Adrenal gland (tissue), 12 donors: ENCODE data around the gene SH3YL1. TPM values are rescaled to one million over a fixed set of nuclear protein-coding genes. Genes with fewer than 3 reads are reported as not detected.

Experiments
- DNase-seq, 7 donors: peaks; one replicate each; pipeline ENCODE4 v3.0.0-alpha.2; 2019 to 2020
- H3K27ac ChIP-seq, 5 donors: fragments of 200-600 bp; sonication (generic) in 4 of 5; 1 replicate in 3 of 5; 2 replicates in 2 of 5; pipeline versions ENCODE4 v1.5.1 to v1.8.0; 2016 to 2020; ENCODE audit warnings: mild to moderate bottlenecking in 1 of 5
- H3K27me3 ChIP-seq: fragments of 200-600 bp; 2 replicates; pipeline ENCODE4 v1.8.0; 2021
- H3K36me3 ChIP-seq, 2 donors: fragments of 200-600 bp; replicated peaks in 1 of 2; 1 replicate in 1 of 2; 2 replicates in 1 of 2; pipeline versions ENCODE4 v1.5.1 to v1.8.0; 2018 to 2022
- H3K4me1 ChIP-seq, 2 donors: fragments of 200-600 bp; replicated peaks in 1 of 2; 1 replicate in 1 of 2; 2 replicates in 1 of 2; pipeline versions ENCODE4 v1.5.1 to v1.8.0; 2018 to 2021
- H3K4me3 ChIP-seq, 4 donors: fragments of 200-600 bp; sonication (generic) in 3 of 4; one replicate each; pipeline ENCODE4 v1.5.1; 2016 to 2018
- H3K9me3 ChIP-seq, 3 donors: fragments of 200-600 bp; sonication (generic) in 1 of 3; replicated peaks in 1 of 3; 1 replicate in 2 of 3; 2 replicates in 1 of 3; pipeline versions ENCODE4 v1.5.1 to v1.8.0; 2016 to 2021
- CTCF ChIP-seq, 6 experiments: fragments of 450-650 bp in 4 of 6; fragments of 200-600 bp in 2 of 6; sonication (generic) in 1 of 6; IDR thresholded peaks; 1 replicate in 5 of 6; 2 replicates in 1 of 6; pipeline versions ENCODE4 v1.5.1 to v1.8.0; 2016 to 2021; ENCODE audit warnings: antibody characterized with exemption in 6 of 6, mild to moderate bottlenecking in 2 of 6, moderate library complexity in 1 of 6
- POLR2A ChIP-seq, 2 donors: fragments of 450-650 bp; IDR thresholded peaks; one replicate each; pipeline ENCODE4 v1.6.1; 2017; ENCODE audit warnings: antibody characterized with exemption in 2 of 2, mild to moderate bottlenecking in 2 of 2, moderate library complexity in 1 of 2
- WGBS, 4 donors: extraction: QIAGEN DNeasy Blood & Tissue Kit in 2 of 4; methylation state at CpG; one replicate each; pipeline versions ENCODE4 v1.1.5 to v1.1.7; 2013 to 2017; 5-methylcytosine and 5-hydroxymethylcytosine counted together
- intact Hi-C, 2 donors: fragments of 100-400 bp; cut with DNase I; formaldehyde crosslinking; loops; one replicate each; pipeline versions ENCODE4 v1.14.1 to v1.15.0; 2022 to 2023
- polyA plus RNA-seq, 3 donors: library from polyadenylated mRNA; stranded (reverse); fragments of 200-250 nt in 2 of 3; fragments of 350-450 nt in 1 of 3; fragmentation: Illumina TruSeq in 1 of 3; extraction: RNeasy Lipid Tissue Mini Kit (QIAGEN cat#74804) in 1 of 3; gene quantifications; one replicate each; pipeline ENCODE4 v1.2.3, GENCODE V29; 2013 to 2014
- total RNA-seq, 9 donors: library from RNA; depleted of rRNA in 4 of 9; stranded (reverse); fragments of >200 nt in 4 of 9; fragments of 120-200 nt in 1 of 9; fragmentation: NEBNext Ultra II Directional in 1 of 9; extraction: Animal tissue kit (Norgen Biotek cat#: 25700) in 1 of 9; gene quantifications; one replicate each; pipeline versions ENCODE4 v1.1.0 to v1.2.4, GENCODE V29; 2013 to 2023
- donor health status: healthy with polysubstance abuse.
- donor health status: Bipolar disorder and iron deficiency.
- donor health status: DM: yes; HTN: yes; CAD: no.
- donor health status: DM: no; HTN: no; CAD: no.
- donor health status: DM: no; HTN: no; CAD: no.
- donor health status: DM: yes; HTN: yes; CAD: no.

The SH3YL1 gene
- total and polyA plus RNA-seq, 12 donors: 43.6 to 108 (median 92.6) TPM

GRCh38 chr2:177733-178132 lies 86.1 kb downstream of the SH3YL1 start:
- WGBS, 4 donors: 77 to 89% (median 81%) methylated on average over 2 of the region's 2 CpGs
- no peaks in the 10 kb centered on the region for H3K27me3 ChIP-seq
- DNase-seq: no peak
- peak overlapping the region in 3 of 5 donors; percentile 75 to 95 (median 85) for H3K27ac ChIP-seq
- H3K9me3 ChIP-seq: no peaks in the 10 kb centered on the region
- TF ChIP-seq CTCF (IDR thresholded peaks at IDR 0.05) (no peak), POLR2A (IDR thresholded peaks at IDR 0.05) (no peak)
- no peaks in the 10 kb centered on the region for H3K36me3 ChIP-seq
- H3K4me3 ChIP-seq: no peak overlapping the region
- H3K4me1 ChIP-seq: peaks cover 38 to 43% of the 10 kb centered on the region in 2 donors
- intact Hi-C loops: no loop called here

- H3K4me3 ChIP-seq: no peak overlapping the region
These were observed 86.9 kb downstream of the SH3YL1 start for GRCh38 chr2:176917-177316.

GRCh38 chr2:175880-176820 lies 87.7 kb downstream of the SH3YL1 start:
- peak overlapping the region in 1 of 4 donors; percentile 24 for H3K4me3 ChIP-seq
- H3K27ac ChIP-seq: peak overlapping the region; percentile 55 to 95 (median 83)
- peak in 1 of 2 donors; percentile 83 for TF ChIP-seq POLR2A (IDR thresholded peaks at IDR 0.05)
- no peak for TF ChIP-seq CTCF (IDR thresholded peaks at IDR 0.05)
- no peaks in the 10 kb centered on the region for H3K9me3 ChIP-seq
- H3K36me3 ChIP-seq: no peaks in the 10 kb centered on the region
- DNase-seq: peak; percentile 64 to 91 (median 89)
- WGBS, 4 donors: 28 to 38% (median 35%) methylated on average over 16 of the region's 16 CpGs
- peaks cover 35 to 39% of the 10 kb centered on the region in 2 donors for H3K4me1 ChIP-seq
- no peaks in the 10 kb centered on the region for H3K27me3 ChIP-seq
- intact Hi-C loops: no loop called here

More at GRCh38 chr2:176917-177316, 86.9 kb downstream of the SH3YL1 start:
- Histone ChIP-seq H3K36me3 (no peaks in the 10 kb centered on the region), H3K4me1 (peaks cover 38 to 43% of the 10 kb centered on the region in 2 donors), H3K27ac (peak overlapping the region; percentile 42 to 95 (median 83)), H3K27me3 (no peaks in the 10 kb centered on the region), H3K9me3 (no peaks in the 10 kb centered on the region)
- no peak for DNase-seq
- 36 to 55% (median 46%) methylated on average over 1 of the region's 1 CpG for WGBS, 4 donors
- TF ChIP-seq CTCF (IDR thresholded peaks at IDR 0.05) (no peak), POLR2A (IDR thresholded peaks at IDR 0.05) (no peak)
- intact Hi-C loops: no loop called here

DNA sequence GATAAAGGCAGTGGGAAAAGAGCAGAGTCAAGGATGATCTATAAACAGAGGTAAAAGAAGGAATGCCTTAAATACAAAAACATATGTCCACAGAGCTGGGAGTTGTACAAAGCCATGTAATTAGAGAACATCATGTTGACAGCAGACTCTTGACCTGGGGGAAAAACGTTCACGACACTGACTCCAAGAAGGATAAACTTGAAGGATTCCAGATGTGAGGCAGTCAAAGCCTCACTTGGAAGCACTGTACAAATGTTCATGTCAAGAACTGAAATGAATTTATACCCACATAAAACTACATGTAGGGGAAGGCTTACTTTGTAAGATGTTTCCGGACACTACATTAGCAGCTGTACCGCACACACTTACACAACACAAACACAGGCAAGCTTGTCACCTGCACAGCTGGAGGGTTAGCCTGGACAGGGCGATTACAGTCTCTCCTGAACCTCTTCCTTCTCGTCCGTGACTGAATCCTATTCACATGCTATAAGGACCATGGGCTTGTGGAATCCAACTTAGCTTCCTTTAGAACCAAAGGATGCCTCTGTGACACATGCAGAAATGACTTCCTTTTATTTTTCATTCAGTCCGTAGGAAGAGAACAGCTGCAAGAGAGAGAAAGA lies 88.6 kb downstream of the SH3YL1 start:
- Histone ChIP-seq H3K9me3 (no peaks in the 10 kb centered on the region), H3K4me1 (peaks cover 33 to 36% of the 10 kb centered on the region in 2 donors), H3K36me3 (no peaks in the 10 kb centered on the region), H3K27me3 (no peaks in the 10 kb centered on the region), H3K4me3 (peak overlapping the region in 1 of 4 donors; percentile 24), H3K27ac (peak overlapping the region; percentile 55 to 95 (median 75))
- TF ChIP-seq CTCF (IDR thresholded peaks at IDR 0.05) (no peak), POLR2A (IDR thresholded peaks at IDR 0.05) (no peak)
- 27 to 43% (median 36%) methylated on average over 8 of the region's 8 CpGs for WGBS, 4 donors
- intact Hi-C loops: no loop called here
- peak in 1 of 7 donors; percentile 25 for DNase-seq
